Fibroblast of skin of abdomen (primary cell): Measurements from ENCODE around the gene LRP11. TPM values are rescaled to one million over a fixed set of nuclear protein-coding genes. Genes with fewer than 3 reads are reported as not detected.
A peak's percentile ranks its signal among the peaks of the same experiment; 100 is the strongest.
"Not testable (repeated sequence)": the region's sequence is repeated elsewhere in the genome, so short reads cannot be mapped to it uniquely, and the experiment has no call there.

Experiments
- DNase-seq: peaks from one replicate; pipeline ENCODE4 v3.0.0-alpha.2; 2013
- polyA plus RNA-seq, 2 experiments: library from polyadenylated mRNA; unstranded; fragments of 120-200 nt; gene quantifications; one replicate each; pipeline ENCODE4 v1.2.1, GENCODE V29; 2013; ENCODE audit not compliant: insufficient read length in 2 of 2

The LRP11 gene
- polyA plus RNA-seq (2013, experiment 1 of 2; ENCODE audit: insufficient read length) = 49.5 TPM
- 49.1 TPM for polyA plus RNA-seq (2013, experiment 2 of 2; ENCODE audit: insufficient read length)

- DNase-seq = peak; percentile 83
Observed at GRCh38 chr6:149863698-149864577, at the start of gene LRP11. TSS of gene LRP11 (minus strand) at chr6:149864359. CDS start at chr6:149864020, 339 bp downstream.

DNA sequence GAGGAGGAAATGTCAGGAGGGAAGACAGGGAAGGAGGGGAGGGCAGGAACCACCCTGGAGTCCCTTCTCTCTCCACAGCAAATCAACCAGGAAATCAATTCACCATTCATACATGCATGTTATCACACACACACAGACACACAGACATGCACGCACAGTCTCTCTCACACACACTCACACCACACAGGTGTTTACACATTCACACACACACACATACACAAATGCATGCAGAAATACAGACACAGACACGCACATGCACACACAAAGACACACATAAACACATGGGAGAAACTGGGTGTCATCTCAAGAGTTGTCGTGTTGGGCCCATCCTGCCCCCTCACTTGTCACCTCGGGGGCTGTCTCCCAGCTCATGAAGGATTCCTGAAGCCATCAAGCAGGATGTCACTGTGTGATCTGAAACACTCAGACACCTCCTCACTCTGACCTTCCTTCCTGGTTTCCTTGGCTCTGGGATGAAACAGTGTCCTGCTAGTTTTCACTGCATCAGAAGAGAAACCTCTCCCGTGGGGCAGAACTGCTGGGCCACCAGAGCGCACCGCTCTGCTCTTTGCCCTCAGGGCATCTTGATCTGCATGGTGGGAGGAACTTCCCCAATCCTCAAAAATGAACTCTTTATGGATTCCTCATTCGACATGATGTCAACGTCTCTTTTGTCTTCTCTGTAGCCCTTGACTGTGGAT is 49.5 kb upstream of the LRP11 start:
- DNase-seq = no peak

DNA sequence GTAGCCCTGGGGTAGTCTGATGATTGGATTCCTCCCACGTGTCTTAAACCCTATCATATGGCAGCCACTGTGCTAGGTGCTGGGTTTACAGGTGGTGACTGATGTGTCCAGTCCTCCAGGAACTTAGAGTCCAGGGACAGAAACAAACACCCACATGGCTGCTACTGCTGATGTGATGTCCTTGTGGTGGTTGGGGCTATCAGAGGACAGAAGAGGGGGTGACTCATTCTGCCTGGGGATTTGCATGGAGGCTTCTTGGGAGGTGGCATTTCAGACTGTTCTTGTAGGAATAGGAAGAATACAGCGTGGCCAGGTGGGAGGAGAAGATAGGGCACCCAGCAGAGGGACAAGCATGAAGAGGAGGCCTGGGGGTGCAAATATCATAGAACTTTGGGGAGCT is 48.9 kb upstream of the LRP11 start:
- no peak for DNase-seq

GRCh38 chr6:149912680-149913079 is 48.5 kb upstream of the LRP11 start:
- DNase-seq = not testable (repeated sequence)

GRCh38 chr6:149910721-149911151 is 46.6 kb upstream of the LRP11 start:
- DNase-seq = no peak

- no peak for DNase-seq
Observed at GRCh38 chr6:149909701-149910470, 45.7 kb upstream of the LRP11 start.

DNA sequence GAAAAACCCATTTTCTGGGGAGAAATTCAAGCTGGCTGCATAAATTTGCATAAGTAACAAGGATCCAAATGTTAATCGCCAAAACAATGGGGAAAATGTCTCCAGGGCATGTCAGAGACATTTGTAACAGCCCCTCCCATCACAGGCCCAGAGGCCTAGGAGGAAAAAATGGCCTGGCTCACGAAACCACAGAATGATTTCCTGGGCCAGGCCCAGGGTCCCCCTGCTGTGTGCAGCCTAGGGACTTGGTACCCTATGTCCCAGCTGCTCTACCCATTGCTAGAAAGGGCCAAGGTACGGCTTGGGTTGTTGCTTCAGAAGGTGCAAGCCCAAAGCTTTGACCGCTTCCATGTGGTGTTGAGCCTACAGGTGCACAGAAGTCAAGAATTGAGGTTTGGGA is 44.3 kb upstream of the LRP11 start:
- DNase-seq = not testable (repeated sequence)

GRCh38 chr6:149907317-149907716 is 43.2 kb upstream of the LRP11 start:
- DNase-seq = no peak

- DNase-seq = no peak
Observed at GRCh38 chr6:149906405-149906804, 42.2 kb upstream of the LRP11 start.

- no peak for DNase-seq
Observed at GRCh38 chr6:149905911-149906371, 41.8 kb upstream of the LRP11 start.

DNA sequence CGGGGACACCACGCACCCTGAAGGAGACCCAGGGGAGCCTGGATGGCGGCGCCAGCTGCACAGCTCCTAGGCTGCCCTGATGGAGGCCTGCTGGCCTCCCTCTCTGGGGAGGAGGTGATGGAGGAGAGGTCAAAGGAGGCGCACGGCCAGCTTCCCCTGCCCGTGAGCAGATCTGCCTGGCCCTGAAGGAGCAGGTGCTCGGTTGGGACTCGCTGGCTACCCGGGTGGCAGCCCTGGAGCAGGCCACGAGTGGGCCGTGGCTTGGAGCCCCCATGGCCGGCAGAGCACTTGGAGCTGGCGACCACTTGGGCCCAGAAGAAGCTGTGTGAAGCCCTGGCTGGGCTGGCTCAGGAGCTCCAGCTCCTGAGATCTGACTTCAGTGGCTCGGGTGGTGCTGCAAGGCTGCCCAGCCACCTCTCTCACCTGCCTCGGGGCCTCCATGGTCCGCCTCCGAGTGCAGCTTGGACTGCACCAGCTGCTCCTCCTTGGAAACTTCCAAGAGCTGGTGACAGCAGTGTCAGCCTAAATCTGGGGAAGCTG is 41.3 kb upstream of the LRP11 start:
- DNase-seq = no peak

- DNase-seq = no peak
Observed at GRCh38 chr6:149904661-149905370, 40.7 kb upstream of the LRP11 start.

DNA sequence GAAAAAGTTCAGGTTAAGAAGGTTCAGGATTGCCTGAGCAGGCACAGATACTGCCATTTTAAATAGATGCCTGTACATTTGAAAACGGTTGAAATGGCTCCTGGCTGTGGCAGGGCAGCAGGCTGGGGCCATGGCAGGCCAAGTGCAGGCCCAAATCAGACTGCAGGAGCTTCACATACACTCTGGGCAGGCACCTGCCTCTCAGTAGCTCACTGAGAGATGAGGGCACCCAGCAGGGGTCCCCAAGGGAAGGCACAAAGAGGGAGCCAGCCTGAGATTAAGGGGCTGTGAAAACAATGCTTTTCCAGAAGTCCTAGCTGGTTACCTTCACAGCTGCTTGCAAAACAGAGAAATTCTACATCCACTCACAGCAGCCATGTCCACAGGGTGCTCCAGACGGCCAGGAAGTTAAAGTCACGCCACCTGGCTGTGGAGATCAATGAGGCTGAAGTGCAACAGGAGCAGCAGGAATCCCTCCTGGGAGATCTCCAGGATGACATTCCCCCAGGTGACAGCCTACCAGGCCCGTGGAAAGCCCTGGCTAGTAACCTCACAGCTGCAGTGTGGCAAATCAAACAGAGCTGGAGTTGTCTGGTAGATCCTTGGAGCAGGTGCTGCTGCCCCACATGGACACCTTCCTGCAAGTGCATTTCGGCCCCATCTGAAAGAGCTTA is 39.9 kb upstream of the LRP11 start:
- DNase-seq = no peak

GRCh38 chr6:149901444-149902140 is 37.4 kb upstream of the LRP11 start:
- no peak for DNase-seq

DNA sequence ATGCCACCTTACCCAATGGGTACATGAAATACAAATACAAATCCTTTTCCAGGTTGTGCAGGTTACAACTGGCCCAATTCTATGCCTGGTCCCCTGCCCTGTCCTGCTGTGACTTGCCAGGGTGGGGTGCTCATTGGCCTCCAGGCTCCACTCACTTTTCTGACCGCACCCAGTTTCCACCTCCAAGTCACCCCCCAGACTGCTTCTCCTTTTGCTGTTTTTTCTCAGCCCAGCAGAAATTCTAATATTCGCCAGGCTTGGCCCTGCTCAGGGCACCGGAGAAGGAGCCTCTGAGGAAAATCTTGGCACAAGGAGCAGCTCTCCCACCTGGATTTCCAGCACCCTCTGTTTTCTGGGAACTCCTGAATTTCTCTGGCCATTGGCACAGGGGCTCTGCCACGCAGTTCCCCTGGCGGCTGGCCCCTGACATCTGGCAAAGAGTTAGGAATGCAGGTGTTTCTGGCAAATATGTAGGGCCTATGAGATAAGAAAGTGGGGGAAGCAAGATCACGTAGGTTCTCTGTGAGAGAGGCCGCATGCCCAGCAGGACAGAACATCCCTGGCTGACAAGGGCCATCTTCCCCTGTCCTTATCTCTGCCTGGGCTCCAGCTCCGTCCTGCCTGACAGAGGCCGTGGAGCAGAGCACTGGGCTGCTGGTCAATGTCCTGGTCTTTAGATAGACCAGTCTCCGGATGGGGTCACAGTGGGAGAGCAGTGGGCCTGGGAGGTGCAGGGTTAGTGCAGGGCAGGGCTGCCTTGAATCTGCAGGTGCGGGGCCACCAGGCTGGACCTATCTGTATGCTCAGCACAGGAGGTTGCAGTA is 36.7 kb upstream of the LRP11 start:
- DNase-seq = no peak

GRCh38 chr6:149899926-149900619 is 35.9 kb upstream of the LRP11 start:
- DNase-seq = no peak

GRCh38 chr6:149899486-149899885 is 35.3 kb upstream of the LRP11 start:
- no peak for DNase-seq

DNA sequence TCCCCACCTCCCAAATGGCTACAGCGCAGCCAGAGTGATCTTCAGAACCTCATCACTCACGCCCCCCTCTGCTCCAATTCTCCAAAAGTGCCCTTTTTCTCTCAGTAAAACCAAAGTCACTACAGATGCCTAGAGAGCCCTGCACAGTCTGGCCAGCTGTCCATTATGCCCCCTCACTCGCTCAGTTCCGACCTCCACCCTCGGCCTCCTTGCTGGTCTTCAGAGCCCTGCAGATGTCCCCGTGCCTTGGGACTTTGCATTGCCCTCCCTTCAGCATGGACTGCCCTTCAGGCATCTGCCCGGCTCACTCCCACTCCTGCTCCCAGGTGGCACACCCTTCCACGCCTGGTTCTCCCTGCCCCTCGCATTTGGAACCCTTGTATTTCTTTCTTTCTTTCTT is 34.8 kb upstream of the LRP11 start:
- DNase-seq = no peak
